ENCODE results near the gene ATXN10.
"Not testable (repeated sequence)": the region's sequence is repeated elsewhere in the genome, so short reads cannot be mapped to it uniquely, and the experiment has no call there.

The ATXN10 gene

DNA sequence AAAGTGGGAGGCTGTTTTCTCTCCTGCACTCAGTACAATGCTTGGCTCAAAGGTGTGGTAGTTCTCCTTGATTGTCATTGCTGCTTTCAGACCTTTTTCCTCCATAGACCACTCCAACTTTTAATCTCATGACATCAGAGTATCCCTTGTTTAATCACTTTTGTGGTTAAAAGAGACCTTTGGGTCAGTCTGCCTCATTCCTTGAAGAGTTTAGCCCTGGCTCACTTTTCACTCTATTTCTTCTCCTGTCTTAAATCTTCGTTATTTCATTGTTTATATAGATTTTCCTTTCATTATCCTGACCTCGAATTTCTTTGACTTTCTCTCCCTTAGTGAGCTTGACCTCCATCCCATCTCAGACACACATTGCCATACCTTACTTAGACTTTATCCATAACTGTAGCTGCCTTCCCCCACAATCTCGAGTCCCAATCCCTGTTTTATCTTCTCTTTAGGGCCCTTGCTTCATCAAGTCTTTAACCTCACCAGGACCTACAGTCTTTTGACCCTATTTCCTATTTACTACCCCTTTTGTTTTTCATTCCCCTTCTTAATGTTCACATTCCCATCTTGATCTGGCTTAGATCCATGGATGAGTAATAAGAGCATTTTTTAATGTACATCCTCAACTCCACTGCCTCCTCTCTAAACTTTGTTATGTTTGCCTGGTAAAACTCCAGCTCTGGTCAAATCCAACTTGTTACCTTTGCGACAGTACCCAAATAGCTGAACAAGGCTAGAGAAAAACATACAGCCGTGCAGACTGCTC is 9.5 kb downstream of the ATXN10 start:
- DNase-seq, result no peak

DNA sequence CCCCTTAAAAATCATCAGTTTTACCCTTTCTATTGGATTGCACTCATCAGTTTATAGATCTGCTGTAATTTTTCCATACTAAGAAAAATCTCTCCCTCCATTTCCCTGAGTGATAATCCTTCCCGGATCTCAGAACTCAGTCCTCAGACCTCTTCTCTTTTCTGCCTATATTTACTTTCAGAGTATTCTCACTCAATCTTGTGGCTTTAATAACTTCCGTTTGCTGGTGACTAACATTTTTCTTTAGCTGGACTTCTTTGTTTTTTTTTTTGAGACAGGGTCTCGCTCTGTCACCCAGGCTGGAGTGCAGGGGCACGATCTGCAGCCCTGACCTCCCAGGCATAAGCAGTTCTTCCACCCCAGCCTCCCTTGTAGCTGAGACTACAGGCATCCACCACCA is 10.4 kb downstream of the ATXN10 start:
- DNase-seq, result no peak

DNA sequence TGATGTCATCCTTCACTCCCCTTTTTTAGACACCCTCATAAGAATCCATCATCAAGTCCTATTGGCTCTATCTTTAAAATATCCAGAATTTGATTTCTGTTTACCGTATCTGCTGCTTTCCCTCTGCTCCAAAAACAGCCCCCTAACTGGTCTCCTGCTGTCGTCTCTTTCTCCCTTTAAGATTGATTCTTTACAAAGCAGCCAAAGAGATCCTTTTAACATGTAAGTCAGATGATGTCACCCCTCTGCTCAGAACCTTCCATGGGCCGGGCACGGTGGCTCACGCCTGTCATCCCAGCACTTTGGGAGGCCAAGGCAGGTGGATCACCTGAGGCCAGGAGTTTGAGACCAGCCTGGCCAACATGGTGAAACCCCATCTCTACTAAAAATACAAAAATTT is 11.1 kb downstream of the ATXN10 start:
- DNase-seq, result not testable (repeated sequence)

DNA sequence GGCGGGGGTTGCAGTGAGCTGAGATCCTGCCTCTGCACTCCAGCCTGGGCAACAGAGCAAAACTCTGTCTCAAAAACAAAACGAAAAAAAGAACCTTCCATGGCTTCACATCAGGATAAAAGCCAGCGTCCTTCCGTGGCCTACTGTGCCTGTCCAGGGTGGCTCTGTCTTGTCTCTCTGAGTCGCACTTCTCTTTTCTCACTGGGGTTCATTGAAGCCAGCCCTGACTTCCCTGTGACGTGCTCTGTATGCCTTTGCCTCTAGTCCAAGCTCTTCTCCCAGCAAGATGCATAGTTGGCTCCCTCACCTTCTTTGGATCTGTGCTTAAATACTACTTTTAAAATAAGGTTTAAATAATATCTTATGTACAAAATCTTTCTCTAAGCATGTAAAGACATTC is 11.6 kb downstream of the ATXN10 start:
- DNase-seq, result no peak

DNA sequence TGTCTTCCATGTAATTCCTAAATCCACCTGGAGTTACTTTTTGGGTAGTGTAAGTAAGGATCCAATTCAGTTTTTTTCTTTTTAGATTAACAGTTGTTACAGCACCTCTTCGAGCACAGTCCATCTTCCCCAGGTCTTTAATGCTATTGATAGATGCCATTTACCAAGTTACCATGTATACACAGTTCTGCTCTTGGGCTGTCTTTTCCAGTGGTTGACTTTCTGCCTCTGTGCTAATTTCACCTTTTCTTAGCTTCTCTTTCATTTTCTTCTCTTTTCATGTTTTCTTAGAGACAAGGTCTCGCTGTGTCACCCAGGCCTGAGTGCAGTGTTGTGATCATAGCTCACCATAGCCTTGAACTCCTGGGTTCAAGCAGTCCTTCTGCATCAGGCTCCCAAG is 12.0 kb downstream of the ATXN10 start:
- DNase-seq, result no peak

DNA sequence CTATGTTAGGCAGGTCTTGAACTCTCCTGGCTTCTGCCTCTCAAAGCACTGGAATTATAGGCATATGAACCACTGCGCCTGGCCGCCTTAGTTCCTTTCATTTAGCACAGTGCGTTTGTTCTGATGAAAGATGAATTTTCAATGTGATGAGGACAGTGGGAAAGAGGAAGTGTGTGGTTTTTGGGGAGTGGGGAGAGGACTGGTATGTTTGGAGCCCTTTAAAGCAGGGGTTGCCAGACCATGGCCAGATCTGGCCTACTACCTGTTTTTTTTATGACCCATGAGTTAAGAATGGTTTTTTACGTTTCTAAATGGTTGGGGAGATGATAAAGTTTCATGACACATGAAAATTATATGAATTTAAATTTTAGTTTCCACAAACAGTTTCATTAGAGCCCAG is 12.5 kb downstream of the ATXN10 start:
- no peak for DNase-seq

DNA sequence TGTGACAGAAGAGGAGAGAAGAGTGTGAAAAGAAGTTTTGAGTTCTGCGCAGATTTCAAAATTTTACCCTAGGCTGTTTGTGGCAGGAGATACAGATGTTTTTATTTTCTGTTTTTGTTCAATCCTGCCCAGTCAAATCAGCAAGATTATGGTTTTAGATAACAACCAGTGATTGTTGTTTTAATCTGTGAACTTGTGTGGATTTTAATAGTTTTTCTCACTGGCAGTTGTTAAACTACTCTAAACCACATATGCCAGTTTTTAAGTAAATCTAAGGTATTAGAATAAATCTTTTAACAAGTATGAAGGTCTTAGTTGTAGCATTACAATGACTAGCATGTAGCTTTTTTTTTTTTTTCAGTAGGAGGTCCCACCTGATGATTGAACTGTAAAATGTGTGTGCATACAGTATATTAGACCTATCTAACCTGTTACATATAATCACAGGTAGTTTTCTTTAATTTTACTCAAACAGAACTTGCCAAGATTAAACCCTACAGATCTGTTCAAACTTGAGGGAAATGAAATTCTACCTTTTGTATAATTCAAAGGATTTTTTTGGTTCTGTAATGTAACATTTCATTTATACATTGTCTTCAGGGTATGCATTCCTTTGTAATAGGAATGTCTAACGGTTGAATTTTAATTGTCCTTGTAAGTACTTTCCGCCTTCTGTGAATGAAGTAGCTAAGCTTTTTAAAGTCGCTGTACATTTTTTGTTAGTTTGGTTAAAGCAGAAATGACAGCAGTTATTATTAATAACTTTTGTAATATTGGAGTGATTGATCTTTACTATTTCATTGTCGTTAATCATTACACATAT is 13.3 kb downstream of the ATXN10 start:
- DNase-seq, result no peak

DNA sequence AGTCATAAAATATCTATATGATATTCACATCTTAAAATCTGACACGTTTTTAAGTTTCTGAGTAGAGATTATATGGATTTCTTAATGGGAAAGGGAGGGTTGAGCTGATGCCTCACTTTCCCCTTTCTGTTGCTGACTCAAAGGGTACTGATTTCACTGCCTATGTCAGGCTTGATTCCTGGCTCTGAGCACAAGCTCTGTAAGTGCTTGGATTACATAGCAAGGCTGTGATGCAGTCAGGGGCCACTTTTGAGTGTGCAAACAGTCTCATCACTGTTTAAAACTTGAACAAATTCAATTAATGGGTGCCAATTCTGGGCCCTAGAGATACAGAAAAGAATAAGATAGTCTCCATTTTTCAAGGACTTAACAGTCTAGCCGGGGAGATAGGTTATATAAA is 14.4 kb downstream of the ATXN10 start:
- DNase-seq, result no peak

DNA sequence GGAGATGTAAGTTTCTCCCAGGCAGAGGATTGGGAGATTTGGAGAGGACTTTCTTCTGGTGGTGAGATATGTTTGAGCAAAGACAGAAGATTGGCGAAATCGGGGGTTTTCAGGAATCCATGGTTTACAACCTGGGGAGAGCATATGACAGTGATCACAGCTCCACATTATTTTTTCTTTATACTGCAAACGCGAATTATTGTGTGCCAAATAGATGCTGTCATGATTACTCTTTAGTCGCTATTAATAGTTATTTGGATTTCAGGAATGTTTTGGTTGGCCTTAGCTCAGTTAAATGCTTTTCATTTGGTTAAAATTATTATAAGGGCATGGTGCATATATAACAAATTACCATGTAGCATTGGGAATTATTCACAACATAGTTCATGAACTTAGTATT is 15.2 kb downstream of the ATXN10 start:
- DNase-seq, result no peak

DNA sequence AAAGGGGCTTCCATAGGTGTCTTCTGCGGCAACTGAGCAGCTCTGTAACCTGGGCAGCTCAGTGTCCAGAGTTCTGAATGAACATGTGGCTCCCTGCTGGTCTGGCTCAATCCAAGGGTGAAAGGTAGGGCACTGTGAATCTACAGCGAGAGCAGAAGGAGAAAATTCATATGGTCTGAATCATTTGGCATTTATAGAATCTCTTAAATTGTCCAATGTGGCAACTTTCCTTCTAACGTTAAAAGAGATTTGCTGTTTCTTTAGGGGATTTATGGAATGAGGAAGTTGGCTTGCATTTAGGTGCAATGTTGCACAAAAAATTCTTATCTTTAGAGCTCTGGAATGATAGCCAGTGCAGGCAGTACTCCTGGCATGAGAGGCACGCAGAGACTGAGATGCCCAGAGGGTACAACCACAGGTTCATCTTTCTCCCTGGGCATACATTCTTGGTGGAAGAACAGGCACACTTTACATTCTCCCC is 17.0 kb downstream of the ATXN10 start:
- no peak for DNase-seq

DNA sequence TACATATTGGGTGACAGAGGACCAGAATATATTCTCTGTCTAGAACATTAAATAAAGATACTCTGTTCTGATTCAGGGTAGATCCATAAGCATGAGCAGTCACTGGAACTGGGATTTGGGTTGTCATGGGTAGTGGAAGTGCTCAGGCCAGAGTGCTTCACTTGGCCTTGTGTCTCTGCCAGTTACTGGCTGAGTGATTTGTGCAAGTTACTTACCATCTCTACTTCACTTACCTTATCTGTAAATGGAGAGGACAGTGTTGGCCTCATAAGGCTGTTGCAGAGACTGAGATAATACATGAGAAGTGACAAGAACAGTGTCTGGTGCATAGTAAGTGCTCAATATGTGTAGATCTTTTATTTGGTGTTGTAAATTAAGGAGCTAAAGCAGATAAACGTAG is 17.6 kb downstream of the ATXN10 start:
- DNase-seq, result no peak

DNA sequence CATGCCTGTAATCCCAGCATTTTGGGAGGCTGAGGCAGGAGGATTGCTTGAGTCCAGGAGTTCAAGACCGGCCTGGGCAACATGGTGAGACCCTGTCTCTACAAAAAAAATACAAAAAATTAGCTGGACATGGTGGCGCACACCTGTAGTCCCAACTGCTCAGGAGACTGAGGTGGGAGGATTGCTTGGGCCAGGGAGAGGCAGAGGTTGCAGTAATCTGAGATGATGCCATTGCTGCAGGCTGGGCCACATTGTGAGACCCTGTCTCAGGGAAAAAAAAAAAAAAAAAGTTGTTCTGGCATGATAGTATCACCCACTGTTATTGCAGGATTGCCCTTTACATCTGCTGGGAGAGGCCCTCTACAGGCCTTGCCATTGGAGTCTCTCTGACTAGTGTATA is 18.4 kb downstream of the ATXN10 start:
- no peak for DNase-seq

DNA sequence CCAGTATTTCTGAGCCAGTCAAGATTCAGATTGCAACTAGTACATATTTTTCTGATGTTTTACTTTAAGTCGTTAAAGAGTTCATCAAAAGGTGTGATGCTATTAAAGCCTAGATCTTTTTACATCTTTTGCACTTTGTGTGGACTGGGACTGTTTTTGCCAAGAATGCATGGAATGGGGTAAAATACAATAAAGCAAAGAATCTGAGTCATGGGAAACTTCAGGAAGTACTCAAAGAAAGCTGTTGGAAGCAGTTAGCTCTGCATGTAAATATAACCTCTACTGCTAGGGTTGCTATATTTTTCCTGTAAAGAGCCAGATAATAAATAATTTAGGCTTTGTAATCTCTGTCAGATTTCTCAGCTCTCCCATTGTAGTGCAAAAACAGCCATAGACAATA is 20.9 kb downstream of the ATXN10 start:
- no peak for DNase-seq

DNA sequence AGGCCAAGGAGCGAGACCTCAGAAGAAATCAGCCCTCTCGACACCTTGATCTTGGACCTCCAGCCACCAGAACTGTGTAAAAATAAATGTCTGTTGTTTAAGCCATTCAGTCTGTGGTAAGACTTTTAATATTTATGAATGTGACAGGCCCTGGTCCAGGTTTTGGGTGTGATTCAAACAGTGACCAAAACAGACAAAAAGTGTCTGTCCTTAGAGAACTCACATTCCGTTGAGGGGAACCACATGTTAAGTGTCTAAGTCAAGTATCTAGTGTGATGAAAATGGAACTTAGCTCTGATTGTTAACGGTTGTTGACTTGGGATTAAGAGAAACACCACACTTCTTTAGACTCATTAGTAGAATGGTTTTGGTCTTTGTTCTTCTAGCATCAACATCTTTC is 22.2 kb downstream of the ATXN10 start:
- DNase-seq, result no peak

DNA sequence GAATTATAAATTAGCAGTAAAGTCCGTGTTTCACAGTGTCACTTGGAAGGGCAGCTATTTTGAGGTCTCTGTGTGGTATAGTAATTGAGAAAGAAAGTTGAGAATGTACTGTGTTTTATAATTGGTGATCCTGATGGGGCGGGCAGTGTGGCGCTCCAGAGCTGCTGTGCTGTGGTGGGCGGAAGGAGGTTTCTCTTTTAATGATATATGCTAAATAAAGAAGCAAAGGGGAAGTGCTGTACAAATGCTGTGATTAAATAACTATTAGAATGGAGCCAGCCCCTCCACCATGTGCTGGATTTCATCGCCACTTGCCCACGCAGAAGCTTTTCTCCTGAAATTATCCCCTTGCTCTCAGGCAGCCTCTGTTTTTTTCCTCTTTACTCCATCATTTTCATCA is 24.6 kb downstream of the ATXN10 start:
- no peak for DNase-seq

DNA sequence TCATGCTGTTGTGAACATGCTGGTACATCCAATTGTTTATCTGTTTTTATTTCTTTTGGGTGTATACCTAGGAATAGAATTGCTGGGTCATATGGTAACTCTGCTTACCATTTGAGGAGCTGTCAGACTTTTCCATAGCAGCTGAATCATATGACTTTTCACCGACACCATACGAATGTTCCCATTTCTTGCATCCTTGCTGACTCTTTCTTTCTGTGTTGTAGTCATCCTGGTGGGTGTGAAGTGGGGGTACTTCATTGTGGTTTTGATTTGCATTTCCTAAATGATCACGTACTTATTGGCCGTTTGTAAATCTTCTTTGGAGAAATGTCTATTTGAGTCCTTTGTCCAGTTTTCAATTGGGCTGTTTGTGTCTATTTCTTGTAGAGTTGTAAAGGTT is 26.5 kb downstream of the ATXN10 start:
- DNase-seq, result no peak

DNA sequence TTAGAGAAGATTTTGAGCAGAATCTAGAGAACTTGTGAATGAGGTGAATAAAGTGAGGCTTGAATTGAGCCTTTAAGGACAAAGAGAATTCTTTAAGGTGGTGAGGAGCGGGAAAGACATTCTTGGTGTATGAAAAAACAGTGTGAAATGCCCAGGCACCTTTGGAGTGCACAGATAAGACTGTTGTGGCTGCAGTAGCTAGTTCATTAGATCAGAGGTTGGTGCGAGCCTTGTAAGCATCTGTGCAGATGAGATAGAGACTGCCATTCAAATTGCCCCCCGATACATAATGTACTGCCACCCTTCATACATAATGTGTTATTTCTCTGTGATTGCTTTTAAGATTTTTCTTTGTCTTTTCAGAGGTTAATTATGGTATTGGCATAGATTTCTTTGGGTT is 31.3 kb downstream of the ATXN10 start:
- DNase-seq, result no peak

DNA sequence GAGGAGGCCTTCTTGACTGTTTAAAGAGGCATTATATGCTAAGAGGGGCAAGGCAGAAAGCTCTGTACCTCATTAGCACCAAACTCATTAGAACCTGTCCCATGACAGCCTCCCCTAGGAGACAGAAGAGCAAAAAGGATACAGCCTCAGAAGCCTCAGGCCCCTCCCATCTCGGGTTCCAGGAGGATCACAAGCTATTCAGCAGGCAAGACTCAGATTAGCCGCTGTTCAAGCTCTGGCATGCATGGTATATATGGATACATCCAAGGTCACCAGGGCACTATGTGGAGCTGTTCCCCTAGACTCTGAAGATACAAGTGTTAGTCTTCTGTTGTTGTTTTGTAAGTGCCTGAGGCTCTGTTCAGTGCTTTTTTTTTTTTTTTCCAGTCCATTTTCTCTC is 32.1 kb downstream of the ATXN10 start:
- DNase-seq, result no peak

DNA sequence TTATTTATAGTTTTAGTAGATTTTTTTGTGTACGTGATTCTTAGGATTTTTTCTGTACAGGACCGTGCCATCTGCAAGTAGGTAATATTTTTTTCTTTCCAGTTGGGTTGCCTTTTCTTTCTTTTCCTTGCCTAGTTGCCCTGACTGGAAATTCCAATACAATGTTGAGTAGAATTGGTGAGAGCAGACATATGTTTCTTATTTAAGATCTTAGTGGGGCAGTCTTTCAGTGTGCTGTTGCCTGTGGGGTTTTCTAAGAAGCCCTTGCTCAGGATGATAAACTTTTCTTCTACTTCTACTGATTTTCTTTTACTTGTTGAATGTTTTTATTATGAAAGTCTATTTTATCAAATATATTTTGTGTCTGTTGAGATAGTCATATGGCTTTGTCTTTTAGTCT is 33.0 kb downstream of the ATXN10 start:
- no peak for DNase-seq

DNA sequence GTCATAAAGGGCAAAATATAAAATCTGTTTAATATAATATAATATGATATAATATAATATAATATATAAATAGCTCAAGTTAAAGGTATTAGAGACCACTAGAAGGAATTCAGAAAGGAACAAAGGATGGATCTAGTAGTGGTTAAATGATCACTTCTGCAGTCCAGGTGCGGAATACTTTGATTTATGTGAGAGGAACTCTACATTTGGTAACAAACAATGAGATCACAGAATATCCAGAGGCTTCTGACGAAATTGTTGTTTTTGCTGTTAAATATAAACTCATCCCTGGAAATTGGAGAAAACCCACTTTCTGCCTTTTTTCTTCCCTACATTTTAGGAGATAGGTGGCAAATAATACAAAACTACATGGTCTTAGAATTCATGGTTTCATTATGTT is 36.0 kb downstream of the ATXN10 start:
- DNase-seq, result no peak

DNA sequence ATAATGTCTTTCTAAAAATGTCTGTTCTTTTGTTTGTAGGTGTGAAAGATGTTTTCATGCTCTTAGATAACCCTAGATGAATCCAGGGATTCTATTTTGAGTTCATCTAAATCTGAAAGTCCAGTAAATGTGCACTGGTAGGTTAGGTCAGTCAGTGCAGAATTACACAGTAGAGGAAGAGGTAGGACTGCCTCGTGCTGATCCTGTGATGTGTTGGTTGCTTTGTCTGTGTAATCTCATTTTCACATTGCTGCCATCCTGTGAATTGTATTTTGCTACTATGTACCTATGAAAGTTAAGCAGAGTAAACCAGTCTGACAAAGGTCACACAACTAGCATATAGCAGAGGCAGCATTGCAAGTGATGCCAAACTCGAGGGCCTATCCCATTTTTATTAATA is 36.5 kb downstream of the ATXN10 start:
- DNase-seq, result no peak

DNA sequence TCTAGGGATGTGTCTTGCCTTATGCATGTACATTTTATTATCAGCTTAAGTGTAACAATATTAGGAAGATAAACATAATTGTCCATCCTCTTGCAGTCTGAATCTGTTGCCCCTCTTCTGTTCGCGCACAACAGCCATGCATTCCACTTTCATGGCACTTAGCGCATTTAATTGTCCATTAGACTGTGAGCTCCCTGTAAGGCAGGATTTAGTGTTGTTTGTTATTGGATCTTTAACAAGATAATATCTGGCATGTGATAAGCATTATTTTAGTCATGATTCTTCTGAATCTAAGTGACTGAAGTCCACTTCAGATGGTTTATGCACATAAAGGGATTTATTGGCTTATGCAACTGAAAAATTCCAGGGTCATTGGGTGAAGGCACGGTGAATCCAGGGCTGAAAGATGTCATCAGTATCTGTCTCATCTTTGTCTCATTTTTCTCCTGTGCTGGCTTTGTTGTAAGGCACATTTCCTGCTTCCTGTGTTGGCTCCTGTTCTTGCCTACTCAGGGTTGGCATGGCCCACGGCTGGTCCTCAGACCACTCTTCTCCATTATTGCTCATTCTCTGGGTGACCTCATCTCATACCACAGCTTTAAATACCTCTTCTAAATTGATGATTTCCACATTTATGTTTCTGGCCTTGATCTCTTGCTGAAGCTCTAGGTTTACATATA is 37.6 kb downstream of the ATXN10 start:
- no peak for DNase-seq

DNA sequence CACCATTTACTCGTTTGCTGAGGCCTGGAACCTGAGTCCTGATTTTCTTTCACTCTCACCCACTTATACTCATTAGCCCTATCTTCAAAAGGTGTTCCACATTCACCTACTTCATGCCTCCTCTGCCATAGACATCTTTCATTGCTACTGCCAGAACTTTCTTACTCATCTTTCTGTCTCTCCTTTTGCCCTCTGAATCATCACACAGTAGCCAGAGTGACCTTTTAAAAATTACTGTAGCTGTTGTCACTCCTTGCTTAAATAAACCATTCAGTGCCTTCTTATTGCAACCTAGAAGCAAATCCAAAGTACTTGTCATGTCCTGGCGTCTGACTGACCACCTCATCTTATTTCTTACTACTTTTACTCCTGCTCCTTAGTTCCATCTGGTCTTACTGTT is 38.2 kb downstream of the ATXN10 start:
- DNase-seq, result no peak

DNA sequence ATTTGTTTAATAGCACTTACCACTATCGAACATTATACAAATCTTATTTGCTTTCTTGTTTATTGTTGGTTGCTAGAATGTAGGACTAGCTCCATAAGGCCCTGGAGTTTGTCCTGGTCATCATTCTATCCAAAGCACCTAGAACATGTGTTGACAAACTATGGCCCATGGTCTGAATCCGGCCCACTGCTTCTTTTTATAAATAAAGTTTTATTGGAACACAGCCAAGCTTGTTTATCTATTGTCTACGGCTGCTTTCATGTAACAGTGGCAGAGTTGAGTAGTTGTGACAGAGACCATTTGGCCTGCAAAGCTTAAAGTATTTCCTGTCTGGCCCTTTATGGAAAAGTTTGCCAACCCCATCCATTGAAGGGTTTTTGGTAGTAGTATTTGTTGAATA is 38.8 kb downstream of the ATXN10 start:
- DNase-seq, result no peak
